Ishikawa (cell line): ENCODE measurements around the gene MKRN1.

Source experiments
- CEBPB ChIP-seq: IDR thresholded peaks from 2 replicates; pipeline ENCODE4 v1.6.1; 2012
- CREB1 ChIP-seq: IDR thresholded peaks from 2 replicates; pipeline ENCODE4 v1.6.1; 2012; ENCODE audit warnings: low read depth
- EP300 ChIP-seq: IDR thresholded peaks from 2 replicates; pipeline ENCODE4 v1.6.1; 2012; ENCODE audit warnings: borderline replicate concordance
- FOXM1 ChIP-seq: IDR thresholded peaks from 2 replicates; pipeline ENCODE4 v1.6.1; 2012; ENCODE audit warnings: low read depth, borderline replicate concordance
- NFIC ChIP-seq: IDR thresholded peaks from 2 replicates; pipeline ENCODE4 v1.6.1; 2012
- RAD21 ChIP-seq: IDR thresholded peaks from 2 replicates; pipeline ENCODE4 v1.6.1; 2012; ENCODE audit warnings: low read depth
- TAF1 ChIP-seq: IDR thresholded peaks from 2 replicates; pipeline ENCODE4 v1.6.1; 2012; ENCODE audit warnings: low read depth, mild to moderate bottlenecking
- TCF12 ChIP-seq: IDR thresholded peaks from 2 replicates; pipeline ENCODE4 v1.6.1; 2012; ENCODE audit warnings: low read depth
- TEAD4 ChIP-seq: IDR thresholded peaks from 2 replicates; pipeline ENCODE4 v1.6.1; 2012
- YY1 ChIP-seq: IDR thresholded peaks from 2 replicates; pipeline ENCODE4 v1.6.1; 2012; ENCODE audit warnings: low read depth
- TF ChIP-seq, protein P1 (sequence below): IDR thresholded peaks from 2 replicates; pipeline ENCODE4 v1.6.1; 2012; ENCODE audit warnings: low read depth, mild to moderate bottlenecking
- TF ChIP-seq, protein P2 (sequence below): IDR thresholded peaks from 2 replicates; pipeline ENCODE4 v1.6.1; 2012
- TF ChIP-seq, protein P3 (sequence below): IDR thresholded peaks from 2 replicates; pipeline ENCODE4 v1.6.1; 2012

DNA sequence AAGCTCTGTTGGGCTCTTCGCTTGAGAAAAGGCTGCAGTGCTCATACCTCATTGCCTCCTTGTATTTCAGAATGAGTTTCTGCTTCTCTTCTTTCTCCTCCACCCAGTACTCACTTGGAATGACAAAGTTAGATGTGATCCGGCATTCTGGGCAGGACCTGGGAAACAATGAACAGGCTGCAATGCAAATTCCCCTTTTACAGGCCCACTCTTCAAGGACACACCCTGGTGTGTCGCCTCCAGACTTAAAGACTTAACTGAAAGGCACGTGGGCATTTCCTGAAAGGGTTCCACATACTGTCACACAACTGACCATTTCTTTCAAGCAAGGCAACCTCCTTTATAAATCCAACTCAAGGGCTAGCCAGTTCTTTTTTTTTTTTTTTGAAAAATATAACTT lies 23.6 kb downstream of the MKRN1 start:
- TF ChIP-seq, protein P1, sequence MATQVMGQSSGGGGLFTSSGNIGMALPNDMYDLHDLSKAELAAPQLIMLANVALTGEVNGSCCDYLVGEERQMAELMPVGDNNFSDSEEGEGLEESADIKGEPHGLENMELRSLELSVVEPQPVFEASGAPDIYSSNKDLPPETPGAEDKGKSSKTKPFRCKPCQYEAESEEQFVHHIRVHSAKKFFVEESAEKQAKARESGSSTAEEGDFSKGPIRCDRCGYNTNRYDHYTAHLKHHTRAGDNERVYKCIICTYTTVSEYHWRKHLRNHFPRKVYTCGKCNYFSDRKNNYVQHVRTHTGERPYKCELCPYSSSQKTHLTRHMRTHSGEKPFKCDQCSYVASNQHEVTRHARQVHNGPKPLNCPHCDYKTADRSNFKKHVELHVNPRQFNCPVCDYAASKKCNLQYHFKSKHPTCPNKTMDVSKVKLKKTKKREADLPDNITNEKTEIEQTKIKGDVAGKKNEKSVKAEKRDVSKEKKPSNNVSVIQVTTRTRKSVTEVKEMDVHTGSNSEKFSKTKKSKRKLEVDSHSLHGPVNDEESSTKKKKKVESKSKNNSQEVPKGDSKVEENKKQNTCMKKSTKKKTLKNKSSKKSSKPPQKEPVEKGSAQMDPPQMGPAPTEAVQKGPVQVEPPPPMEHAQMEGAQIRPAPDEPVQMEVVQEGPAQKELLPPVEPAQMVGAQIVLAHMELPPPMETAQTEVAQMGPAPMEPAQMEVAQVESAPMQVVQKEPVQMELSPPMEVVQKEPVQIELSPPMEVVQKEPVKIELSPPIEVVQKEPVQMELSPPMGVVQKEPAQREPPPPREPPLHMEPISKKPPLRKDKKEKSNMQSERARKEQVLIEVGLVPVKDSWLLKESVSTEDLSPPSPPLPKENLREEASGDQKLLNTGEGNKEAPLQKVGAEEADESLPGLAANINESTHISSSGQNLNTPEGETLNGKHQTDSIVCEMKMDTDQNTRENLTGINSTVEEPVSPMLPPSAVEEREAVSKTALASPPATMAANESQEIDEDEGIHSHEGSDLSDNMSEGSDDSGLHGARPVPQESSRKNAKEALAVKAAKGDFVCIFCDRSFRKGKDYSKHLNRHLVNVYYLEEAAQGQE, result no peak
- no peak for TF ChIP-seq TCF12
- TF ChIP-seq EP300, result no peak
- no peak for TF ChIP-seq FOXM1
- no peak for TF ChIP-seq RAD21
- TF ChIP-seq, protein P2, sequence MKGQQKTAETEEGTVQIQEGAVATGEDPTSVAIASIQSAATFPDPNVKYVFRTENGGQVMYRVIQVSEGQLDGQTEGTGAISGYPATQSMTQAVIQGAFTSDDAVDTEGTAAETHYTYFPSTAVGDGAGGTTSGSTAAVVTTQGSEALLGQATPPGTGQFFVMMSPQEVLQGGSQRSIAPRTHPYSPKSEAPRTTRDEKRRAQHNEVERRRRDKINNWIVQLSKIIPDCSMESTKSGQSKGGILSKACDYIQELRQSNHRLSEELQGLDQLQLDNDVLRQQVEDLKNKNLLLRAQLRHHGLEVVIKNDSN, result no peak
- TF ChIP-seq, protein P3, sequence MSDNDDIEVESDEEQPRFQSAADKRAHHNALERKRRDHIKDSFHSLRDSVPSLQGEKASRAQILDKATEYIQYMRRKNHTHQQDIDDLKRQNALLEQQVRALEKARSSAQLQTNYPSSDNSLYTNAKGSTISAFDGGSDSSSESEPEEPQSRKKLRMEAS, result no peak
- TF ChIP-seq NFIC, result no peak
- TF ChIP-seq CEBPB, result no peak
- no peak for TF ChIP-seq YY1
- no peak for TF ChIP-seq TAF1
- no peak for TF ChIP-seq CREB1
- TF ChIP-seq TEAD4, result no peak
